IPS-NIHi7 (cell line): ENCODE measurements around the gene GTF3C5.
A peak's percentile ranks its signal among the peaks of the same experiment; 100 is the strongest.
"Not testable (repeated sequence)": the region's sequence is repeated elsewhere in the genome, so short reads cannot be mapped to it uniquely, and the experiment has no call there.

Experiments
- DNase-seq: peaks from one replicate; pipeline ENCODE4 v3.0.0; 2012; ENCODE audit warnings: mixed read lengths; ENCODE audit errors: extremely low spot score

The GTF3C5 gene

DNA sequence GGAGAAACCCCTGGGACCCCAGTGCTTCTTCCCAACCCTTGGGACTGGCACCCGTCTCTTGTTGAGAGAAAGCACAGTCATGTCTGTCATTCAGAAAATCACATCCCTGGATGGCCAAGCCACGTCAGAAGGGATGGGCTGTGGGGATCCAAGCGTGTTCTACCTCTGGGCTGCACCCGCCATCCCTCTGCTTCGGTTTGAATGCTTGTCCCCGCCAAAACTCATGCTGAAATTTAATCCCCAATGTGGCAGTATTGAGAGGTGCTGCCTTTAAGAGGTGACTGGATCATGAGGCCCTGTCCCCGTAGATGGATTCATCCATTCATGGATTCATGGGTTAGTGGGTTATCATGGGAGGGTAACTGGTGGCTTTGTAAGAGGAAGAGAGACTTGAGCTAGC, 58.0 kb downstream of the GTF3C5 start:
- no peak for DNase-seq

DNA sequence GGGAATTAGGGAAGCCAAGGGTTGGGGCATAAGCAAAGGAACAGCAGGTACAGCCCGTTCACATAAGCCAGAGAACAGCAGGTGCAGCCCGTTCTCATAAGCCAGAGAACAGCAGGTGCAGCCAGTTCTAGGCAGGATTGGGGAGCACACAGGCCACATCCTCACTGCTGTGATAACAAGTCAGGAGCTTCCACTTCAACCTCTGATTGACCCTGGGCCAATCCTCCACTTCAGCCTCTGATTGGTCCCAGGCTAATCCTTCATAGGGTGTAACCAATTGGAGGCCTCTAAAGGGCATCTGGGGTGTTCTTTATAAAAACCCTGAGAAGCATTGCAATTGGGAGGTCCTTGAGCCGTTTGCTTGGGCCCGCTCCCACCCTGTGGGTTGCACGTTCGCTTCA, 58.5 kb downstream of the GTF3C5 start:
- no peak for DNase-seq

DNA sequence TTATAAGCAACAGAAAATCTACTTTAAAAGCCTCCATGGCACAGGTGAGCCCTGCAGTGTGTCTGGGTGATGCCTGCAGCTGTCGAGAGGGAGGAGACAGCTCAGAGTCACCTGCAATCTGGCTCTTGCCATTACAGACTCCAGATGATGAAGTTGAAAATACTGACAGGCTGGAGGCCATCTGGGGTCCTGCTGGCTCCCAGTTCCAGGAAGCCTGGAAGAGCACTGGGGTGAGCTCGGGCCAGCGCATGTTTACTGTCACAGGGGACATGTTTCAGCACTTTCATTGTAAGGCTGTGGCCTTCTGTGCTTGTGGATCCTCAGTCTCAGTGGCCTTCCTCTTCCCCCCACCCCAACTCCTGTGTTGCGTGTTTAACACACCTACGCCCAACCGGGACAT, 59.4 kb downstream of the GTF3C5 start:
- no peak for DNase-seq

DNA sequence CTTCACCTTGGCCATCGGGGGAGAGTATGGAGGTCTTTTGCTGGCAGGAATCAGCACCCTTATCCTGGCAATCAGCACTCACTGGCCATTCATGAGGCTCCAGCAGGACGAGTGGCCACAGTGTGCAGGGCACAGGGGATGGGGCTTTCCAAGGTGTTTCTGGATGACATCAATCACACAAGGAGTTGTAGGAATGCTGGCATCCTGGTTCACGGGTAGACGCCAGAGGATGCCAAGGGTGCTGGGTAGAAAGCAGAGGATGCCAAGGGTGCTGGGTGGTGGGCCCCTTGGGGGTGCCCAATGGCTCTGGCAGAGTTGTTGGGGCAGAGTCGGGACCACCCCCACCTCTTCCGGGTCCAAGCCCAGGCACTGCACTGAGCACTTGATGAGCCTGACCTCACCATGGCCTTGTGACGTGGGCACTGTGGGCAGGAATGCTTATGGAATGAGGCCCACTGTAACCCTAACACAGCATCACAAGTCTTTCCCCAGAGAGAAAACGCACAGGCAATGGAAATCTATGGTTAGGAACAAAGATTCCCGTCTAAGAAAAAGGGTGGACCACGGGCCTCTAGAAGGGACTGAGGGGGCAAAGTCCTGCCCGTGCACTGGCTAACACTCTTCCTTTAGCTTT, 60.1 kb downstream of the GTF3C5 start:
- no peak for DNase-seq

DNA sequence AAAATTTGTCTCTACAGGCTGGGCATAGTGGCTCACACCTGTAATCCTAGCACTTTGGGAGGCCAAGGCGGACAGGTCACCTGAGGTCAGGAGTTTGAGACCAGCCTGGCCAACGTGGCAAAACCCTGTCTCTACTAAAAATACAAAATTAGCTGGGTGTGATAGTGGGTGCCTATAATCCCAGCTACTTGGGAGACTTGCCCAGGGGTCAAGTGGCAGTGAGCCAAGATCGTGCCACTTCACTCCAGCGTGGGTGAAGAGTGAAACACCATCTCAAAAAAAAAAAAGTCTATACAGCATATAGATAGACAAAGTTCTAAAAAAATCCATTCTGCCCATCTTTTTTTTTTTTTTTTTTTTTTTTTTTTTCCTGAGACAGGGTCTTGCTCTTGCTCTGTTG, 63.6 kb downstream of the GTF3C5 start:
- not testable (repeated sequence) for DNase-seq

DNA sequence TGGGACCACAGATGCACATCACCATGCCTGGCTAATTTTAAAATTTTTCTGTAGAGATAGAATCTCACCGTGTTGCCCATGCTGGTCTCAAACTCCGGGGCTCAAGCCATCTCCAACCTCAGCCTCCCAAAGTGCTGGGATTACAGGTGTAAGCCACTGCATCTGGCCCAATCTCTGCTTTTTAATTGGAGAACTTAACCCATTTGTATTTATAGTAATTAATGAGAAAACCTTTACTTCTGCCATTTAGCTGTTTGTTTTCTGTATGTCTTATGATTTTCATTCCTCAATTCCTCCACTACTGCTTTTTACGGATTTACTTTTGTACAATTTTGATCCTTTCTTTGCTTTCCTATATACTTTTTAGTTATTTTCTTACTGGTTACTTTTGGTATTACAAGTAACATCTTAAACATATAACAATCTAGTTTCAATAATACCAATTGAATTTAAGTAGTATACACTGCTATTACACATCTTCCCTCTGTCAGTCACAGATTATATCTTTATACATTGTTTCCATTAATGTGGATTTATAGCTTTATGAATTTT, 64.1 kb downstream of the GTF3C5 start:
- DNase-seq, result no peak

DNA sequence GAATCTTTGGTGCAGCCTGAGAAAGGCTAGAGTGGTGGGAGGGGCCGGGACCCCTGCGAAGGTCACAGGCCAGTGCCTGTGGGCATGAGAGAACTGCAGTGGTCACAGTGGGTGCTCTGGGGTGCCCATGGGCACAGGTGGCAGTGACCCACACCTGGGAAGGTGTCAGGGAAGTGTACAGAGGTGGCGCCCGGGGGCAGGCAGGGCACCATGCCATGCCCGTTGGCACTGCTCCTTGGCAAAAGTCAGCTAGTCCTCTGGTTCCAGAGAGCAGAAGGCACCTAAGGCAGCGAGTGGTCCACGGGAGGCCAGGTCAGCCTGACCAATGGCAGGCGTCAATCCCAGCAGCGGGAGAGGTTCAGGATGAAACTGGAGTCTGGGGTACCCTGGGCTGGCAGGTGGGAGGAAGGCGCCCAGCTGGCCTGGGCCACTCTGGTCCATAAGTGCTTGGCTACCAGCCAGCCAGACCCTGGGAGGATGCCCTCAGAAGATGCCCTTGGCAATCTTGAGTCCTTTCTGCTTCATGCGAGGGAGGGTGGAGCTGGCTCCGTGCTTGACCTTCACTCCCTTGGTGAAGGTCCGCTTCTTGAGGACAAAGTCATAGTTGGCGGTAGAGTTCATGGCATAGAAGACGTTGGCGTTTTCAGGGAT, 67.4 kb downstream of the GTF3C5 start:
- no peak for DNase-seq

DNA sequence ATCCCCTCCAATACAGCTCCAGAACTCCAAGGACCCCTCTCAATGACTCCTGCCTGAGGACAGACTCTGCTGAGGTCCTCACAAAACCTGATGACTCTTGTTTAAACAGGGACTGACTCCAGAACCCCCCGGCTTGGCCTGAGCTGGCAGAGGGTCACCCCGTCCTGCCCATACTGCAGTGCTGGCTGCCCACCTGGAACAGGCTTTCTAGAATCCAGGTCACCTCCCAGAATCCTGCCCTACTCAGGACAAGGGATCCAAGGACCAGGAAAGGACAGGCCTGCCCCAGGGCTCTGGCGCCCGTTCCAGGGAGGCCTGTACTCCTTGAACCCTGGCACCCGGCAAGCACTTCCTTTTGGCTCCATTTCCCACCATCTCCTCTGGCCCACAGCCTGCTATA, 68.1 kb downstream of the GTF3C5 start:
- no peak for DNase-seq

DNA sequence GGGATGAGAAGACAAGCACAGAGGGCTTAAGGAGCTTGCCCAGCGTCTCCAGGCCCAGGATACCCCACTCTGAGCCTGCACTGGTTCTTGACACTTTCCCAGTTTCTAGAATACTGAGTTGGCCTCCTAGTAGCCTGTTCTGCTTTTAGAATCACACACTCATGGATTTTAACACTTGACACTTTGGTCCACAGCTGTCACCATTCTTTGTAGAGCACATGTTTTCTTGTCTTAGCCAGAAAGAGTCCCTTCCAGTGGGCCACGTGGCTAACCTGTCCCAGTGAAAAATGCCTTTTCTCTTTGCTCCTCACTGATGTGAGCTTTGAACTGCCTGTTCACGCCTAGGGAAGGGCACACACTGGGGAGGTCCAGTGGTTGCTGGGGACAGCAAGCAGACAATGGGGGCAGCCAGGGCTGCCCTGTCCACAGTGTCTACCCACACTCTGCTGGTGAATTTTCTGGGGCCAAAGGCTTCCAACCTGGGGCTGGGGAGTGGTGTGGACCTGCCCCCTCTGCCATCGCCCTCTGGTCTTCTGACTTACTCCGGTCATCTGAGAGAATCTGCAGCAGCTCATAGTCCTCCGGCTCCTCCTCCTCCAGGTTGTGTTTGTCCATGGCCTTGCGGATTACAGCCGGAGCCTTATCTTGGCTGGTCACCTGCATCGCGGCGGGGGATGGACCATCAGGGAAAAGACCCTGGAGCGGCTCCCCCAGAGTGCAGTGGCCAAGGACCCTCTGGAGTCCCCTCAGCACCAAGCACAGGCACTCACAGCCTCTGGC, 69.1 kb downstream of the GTF3C5 start:
- DNase-seq, result no peak

DNA sequence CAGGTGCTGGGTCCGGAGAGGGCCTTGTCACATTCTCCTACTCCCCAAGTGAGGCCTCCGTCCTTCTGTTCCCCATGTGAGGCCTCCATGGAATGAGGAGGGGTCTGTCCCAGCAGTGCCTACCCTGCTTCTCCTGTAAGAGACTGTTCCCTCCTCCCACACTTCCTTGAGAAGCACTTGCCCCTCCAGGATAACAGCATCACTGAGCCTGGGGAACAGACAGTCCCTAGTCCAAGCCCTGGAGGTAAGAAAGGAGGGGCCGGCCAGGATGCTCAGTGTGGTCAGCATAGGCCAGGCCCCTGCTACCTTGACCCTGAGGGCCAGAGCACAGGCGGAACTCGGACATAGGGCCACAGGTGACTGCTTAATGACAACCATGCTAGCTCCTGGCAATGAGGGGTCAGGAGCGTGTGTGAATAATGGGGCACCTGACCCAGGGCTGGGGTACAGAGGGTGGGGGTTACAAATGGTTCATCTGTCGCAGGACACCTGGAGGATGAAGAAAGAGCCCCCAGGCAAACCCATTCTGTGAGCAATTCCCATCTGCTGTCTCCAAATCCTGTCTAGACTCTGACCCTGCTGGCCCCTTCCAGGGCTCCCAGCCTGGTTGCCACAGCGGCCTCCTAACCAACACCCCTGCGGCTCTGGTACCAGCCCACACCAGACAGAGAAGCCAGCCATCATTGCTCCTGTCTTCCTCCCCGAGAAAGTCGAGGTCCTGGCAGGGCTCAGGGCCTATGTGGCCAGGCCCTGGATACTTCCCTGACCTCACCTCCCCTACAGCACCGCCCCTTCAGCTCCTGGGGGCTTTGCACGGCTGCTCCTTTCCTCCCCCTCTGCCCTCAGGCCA, 69.9 kb downstream of the GTF3C5 start:
- no peak for DNase-seq

DNA sequence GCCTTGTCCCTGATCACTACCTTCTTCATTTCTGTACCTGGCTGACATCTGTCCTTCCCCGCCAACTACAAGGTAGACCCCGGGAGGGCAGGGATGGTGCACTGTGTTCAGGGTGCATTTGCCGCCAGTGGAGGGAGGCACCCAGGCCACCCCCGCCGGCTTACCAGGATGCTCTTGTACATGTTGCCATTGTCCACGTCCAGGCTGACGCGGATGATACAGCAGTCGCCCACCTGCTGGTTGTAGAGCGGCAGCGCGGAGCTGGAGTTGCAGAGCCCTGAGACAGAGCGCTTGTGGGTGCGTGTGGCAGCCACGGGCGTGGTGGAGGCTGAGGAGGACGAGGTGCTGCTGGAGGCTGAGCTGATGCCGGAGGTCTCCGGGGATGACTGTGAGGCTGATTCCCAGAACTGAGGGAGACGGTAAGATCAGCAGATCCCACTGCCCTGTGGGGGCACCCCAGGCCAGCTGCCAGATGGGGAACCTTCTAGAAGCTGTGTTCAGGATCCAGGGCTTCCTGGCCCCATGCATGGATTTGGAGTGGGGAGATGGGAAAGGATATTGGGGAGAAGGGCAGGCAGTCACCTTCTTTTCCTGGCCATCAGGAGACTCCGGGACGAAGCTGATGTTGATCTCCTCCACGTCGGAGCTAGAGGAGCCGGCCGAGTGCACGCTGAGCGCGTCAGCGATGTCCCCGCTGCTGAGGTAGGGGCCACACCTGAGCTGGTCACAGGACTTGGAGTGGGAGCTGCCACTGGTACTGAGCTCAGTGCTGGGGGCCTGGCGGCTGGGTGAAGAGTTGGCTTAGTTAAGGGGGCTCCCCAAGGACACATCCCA, 70.8 kb downstream of the GTF3C5 start:
- no peak for DNase-seq

DNA sequence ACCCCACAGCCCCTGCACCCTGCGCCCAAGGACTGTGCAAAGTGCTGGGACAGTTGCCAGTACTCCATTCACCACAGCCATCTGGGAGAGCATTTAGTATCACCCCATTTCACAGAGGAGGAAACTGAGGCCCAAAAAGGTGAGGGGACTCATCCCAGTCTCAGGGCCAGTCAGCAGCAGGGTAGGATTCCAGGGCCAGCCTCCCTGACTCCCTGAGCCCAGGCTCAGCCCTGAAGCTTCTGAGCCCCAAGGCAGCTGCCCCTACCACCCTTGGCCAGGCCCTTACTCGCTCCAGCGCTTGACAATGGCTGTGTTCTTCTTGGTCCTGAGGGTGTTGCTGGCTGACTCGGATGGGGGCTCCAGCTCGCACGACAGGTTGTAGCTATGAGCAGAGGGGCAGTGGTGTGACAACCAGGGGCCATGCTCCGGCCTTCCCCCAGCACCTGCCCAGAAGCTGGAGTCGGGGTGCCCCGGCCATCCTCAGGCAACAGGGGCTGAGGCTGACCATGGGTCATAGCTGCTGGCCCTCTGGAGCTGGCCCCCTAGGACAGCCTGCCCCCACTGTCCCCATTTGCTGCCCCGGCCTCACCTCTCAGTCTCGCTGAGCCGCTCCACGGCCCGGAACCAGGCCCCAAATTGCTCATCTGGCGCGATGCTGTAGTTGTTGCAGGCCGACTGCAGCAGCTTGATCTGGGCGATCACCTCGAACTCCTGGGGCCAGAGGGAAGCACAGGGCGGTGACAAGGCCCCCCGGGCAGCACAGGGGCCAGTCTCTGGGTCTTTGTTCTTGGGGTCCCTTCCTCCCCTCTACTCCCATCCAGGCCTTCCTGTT, 71.6 kb downstream of the GTF3C5 start:
- DNase-seq, result no peak

DNA sequence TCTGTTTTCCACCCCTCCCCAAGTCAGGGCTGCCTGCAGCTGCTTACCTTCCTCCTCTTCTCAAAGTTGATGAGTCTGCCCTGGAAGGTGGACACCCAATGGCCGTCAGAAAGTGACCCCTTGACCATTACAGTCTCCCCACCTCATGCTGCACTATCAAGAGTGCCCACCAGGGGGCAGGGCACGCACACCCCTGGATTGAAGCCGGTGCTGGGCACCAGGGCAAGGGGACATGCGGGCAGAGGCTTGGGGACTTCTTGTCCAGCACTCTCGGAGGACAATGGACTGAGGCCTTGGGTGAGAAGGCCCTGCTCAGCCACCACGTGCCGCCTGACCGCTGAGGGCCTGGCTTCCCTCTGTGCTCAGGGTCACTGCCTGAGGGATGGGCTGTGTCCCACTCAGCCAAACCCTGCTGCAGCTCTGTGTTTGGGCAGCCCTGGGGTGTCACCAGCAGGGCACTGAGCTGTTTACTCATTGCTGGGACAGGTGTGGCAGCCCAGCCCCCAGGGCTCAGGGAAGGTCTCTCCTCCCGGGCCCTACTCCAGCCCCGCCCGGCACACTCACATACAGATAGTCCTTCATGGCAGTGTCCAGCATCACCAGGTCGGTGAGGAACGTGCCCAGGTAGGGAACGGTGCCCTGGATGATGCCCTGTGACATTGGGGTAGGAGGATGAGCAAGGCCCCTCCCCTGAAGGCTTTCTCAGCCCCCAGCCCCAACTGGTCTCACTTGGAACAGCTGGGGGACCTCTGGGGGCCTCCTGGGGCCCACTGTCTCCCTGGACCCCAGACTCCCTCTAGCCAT, 72.6 kb downstream of the GTF3C5 start:
- DNase-seq, result peak; percentile 82

DNA sequence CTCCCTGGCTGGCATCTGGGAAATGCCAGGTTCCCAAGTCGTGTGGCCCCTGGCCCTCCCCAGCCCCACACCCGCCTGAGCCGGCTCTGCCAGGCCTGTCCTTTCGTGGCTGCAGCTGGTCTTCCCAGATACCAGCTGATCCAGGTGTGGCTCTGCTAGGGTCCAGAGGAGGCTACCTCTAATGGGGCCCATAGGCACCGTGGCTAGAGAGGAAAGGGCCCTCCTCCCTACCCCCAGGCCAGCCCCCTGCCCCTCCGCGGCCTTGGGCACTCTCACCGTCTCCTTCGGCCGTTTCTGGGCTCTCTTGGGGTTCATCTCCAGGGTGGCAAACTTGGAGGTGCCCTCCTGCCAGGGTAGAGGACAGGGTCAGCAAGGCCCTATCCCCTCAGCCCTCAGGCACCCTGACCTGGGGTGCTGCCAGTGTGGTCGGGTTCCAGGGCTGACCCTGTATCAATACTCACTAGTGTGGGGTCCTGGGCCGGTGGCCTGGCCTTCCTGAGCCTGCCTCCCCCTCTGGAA, 73.2 kb downstream of the GTF3C5 start:
- no peak for DNase-seq

DNA sequence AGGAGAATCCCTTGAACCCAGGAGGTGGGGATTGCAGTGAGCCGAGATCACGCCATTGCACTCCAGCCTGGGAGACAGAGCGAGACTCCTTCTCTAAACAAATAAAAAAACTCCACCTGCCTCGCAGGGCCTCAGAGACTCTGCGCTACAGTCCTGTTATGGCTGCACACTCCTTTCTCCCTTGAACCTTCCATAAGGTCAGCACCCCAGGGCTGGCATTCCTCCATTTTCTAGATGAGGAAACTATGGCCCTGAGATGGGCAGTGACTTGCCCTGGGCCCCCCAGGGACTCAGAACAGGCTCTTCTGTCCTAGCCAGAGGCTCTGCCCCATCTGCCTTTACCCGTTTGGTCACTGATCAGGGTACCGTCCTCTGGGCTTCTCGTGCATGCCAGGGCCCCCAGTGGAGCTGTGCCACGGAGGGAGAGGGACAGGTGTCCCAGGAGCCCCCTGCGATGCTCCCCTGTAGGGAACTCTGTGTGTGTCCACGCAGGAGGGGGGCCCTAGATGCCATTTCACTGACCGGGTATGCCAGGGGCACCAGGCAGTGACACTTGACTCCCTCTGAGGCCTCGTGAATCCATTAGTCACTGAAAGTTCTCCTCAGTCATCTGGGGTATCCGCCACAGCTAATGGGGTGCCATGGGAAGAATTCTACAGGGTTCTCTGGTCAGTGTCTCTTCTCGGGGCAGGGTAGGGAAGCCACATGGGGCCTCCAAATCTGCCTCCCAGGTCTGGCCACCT, 74.1 kb downstream of the GTF3C5 start:
- no peak for DNase-seq

DNA sequence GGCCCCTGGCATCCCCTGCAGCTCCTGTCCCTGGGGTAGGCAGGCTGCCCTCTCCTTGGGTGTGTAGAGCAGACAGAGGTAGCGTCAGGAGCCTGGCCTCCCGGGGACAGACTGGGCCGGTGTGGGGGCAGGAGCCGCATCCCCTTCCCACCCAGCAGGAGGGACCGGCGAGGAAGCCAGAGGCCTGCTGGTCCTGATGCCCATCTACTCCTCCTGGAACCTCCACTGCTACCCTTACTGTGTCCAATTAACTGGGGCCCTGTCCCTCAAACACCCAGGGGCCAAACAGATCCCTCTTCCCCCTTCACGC, 74.6 kb downstream of the GTF3C5 start:
- DNase-seq, result peak; percentile 44

DNA sequence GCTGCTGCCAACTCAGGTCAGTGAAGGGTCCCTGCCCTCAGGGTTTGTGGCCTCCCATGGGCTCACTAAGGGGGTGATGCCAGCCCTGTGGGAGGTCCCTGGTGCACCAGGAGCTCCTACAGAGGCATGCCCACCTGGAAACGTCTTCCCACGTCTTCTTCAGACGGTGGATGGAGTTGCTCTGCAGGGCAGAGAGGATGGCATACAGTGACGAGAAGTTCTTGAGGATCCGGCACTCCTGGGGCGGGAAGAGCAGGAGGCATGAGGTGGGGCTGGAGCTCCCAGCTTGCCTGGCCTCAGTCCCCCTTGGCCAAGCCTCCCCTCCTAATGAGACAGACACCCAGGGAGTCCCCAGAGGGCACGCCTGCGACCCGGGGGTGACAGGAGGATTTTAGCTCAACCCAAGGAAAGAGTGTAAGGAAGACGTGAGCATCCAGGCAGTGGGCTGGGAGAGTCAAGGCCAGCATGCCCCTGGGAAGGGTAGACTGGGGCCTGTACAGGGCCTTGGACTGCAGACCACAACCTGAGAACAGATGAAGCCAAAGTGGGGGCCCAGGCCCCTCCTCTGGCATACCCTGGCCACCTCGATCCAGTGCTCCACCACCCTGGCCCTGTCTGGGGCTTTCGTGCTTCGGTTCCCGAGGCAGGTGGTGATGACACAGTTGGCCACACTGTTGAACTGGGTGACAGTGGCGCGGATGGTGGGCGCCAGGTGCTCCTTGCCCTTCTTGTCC, 75.9 kb downstream of the GTF3C5 start:
- DNase-seq, result no peak

DNA sequence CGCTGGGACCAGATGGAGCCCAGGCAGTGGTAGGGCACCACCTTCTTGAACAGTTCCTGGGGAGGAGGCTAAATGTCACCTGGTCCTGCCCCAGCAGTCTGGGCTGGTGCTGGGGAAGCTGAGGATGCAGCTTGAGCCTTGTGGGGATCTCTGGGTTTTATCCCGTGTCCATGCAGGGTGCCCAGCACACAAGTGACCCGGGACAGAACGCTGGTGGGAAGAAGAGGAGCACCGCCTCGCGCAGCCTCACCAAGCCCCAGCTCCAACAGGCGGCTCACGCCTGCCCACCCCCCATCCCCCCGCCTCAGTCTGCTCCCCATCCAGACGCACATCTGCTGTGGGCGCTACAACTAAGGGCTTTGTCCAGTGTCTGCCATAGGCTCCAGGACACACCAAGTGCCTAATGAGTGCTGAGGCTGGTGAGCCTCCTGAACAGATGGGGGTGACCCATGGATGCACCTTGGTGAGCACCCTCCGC, 76.5 kb downstream of the GTF3C5 start:
- no peak for DNase-seq
